GM15510 (cell line): ENCODE results near the gene WSCD1.

Experiments used
- POLR2A ChIP-seq: IDR thresholded peaks from 3 replicates; pipeline ENCODE4 v1.6.1; 2011; ENCODE audit warnings: borderline replicate concordance; ENCODE audit not compliant: insufficient read length; ENCODE audit errors: extremely low read depth

WSCD1 gene

GRCh38 chr17:6140188-6140587 lies 70.0 kb downstream of the WSCD1 start:
- TF ChIP-seq POLR2A = no peak

- TF ChIP-seq POLR2A = no peak
Observed at GRCh38 chr17:6140728-6141330, 70.7 kb downstream of the WSCD1 start.

GRCh38 chr17:6142701-6143100 lies 72.5 kb downstream of the WSCD1 start:
- no peak for TF ChIP-seq POLR2A

GRCh38 chr17:6145946-6146345 lies 75.8 kb downstream of the WSCD1 start:
- no peak for TF ChIP-seq POLR2A

- no peak for TF ChIP-seq POLR2A
Observed at GRCh38 chr17:6147042-6147441, 76.9 kb downstream of the WSCD1 start.

- no peak for TF ChIP-seq POLR2A
Observed at GRCh38 chr17:6153375-6153774, 83.2 kb downstream of the WSCD1 start.

DNA sequence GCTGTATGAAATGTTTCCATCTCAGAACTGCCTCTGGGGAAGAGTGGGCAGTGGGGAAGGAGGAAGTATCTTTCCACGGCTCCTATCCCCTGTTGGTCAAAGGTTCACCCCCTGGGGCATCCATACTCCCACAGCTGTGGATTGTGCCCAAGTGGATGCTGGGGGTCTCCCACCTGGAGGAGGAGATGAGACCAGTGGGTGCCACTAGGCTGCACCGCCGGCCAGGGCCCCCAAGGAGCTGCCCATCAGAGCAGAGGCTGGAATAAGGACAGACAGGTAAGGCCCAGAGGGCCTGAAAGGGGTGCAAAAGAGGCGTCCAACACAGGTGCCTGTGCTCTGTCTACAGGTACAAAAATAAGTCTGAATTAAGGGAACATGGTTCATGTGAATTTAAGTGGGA lies 87.5 kb downstream of the WSCD1 start:
- TF ChIP-seq POLR2A = no peak

DNA sequence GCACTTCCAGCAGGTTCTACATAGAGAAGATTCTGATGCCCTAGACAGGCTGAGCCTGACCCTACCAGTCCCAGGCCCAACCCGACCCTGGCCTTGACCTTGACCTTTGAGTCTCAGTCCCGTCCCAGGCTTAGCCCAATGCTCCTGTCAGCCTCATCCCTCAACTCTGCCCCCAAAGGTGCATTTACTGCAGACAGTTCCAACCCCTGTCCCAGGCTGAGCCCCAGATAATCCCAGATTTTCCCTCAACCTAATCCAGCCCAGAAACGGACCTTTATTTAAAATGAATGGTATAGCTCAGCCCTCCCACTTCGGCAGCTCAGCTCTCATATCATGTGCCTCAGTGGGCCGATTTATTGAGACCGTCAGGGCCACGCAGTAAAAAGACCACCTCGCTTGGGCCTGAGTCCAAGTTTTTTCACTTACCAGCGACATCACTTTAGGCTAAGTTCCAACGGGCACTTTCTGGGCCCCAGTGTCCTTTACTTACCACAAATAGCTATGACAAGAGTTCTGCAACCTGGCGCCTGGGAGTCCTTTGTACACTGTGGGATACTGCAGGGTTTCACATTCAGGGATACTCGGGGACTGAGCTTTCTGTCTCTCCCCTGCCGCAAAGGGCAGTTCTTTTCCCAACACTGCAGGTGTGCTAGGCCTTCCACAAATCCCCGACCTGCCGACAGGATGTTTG lies 89.5 kb downstream of the WSCD1 start:
- TF ChIP-seq POLR2A = no peak

DNA sequence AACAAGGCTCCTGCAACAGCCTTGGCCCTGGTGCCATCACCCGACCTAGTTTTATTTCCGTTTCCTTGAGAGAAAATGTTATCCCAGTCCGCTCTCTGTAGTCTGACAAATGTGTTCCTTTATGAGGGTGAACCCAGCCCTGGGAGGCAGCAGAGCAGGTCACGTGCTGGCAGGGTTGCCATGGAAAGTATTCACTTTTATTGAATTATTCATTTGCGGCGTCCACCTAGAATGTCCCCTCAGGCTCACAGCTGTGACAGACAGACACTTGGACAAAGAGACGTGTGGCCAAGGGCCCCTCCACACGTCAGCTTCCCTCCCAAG lies 90.0 kb downstream of the WSCD1 start:
- no peak for TF ChIP-seq POLR2A

DNA sequence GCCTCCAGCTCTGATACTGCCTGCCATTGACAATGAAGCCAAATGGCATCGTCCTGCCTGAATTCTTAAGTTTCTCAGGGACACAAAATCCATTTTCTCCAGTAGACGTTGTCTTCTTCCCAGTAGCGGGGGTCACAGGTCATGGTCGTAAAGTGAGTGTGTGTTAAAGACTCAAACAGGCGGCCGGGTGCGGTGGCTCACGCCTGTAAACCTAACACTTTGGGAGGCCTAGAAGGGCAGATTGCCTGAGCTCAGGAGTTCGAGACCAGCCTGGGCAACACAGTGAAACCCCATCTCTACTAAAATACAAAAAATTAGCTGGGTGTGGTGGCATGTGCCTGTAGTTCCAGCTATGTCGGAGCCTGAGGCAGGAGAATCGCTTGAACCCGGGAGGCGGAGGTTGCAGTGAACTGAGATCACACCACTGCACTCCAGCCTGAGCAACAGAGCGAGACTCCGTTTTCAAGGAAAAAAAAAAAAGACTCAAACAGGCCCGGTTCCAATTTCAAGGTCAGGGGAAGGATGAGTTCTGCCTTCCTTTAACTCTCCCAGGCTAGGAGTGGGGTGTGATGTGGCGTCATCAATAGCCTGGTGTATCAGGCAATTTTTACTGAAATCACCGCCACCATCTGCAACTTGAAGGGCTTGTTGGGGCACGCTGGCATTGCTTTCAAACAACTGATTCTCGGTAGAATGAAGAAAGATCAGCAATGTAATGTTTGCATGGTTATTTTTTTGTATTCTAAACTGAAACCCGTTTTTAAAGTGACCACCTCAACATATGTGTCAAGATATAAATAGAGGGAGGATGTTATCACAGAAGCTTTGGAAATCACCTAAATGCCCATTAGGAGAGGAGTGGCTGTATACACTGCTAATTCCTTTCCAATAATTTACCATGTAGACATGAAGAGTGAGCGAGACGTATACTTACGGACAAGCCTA lies 91.0 kb downstream of the WSCD1 start:
- TF ChIP-seq POLR2A = no peak

DNA sequence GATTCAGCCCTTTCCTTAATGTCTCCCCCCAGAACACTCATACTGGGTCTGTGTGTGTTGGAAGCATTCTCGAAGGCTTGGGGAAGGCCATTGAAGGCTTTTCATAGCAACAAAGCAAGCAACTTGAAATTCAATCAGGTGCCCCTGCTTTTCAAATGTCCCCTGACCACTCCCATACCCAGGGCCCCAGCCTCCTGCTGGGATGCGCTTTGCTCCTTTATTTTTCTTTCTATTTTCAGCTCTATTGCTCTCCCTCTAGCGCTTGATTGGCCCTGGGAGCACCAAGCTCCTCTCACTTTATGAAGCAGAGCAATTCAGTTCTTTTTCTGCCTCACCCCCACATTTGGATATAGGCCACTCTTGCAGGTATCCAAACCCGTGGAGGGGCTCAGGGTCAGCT lies 92.0 kb downstream of the WSCD1 start:
- TF ChIP-seq POLR2A = no peak

DNA sequence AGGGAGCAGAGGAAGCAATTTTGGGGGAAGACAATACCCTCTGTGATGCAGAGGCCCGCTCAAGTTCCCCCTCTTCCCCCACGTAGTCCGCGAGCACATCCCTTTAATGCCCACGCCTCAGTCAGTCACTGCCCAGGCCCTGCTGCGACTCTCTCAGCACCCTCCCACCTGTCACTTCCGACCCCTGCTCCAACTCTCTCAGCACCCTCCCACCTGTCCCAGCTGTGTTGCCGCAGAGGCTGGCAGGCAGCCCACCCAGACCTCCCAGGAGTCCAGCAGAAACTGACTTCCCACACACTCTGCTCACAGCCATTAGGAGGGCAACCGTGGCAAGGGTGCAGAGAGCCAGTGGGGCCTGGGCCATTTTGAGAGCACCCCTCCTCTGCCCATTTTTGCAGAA lies 92.7 kb downstream of the WSCD1 start:
- no peak for TF ChIP-seq POLR2A

GRCh38 chr17:6163612-6164333 lies 93.6 kb downstream of the WSCD1 start:
- no peak for TF ChIP-seq POLR2A

DNA sequence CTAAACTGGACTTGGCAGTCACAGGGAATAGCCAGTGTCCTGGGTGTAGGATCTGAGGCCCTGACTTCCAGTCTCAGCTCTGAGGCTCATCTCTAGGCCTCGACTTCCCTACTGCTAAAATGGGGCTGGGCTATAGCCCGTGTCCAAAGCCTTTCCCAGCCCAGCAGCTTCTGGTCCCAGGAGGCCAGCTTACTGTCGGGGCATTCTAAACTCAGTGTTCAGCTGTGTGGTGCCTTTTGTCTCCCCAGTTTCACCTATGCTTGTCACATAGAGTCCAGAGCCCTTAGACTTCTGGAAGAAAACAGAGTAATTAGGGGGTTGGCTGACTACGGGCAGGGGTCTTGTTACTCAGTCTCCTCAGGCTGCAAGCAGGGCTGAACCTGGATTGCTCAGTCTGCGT lies 94.8 kb downstream of the WSCD1 start:
- no peak for TF ChIP-seq POLR2A

GRCh38 chr17:6165806-6166205 lies 95.6 kb downstream of the WSCD1 start:
- TF ChIP-seq POLR2A = no peak
